ENCODE data around the gene SZT2. TPM values are rescaled to one million over a fixed set of nuclear protein-coding genes. Genes with fewer than 3 reads are reported as not detected.

Gene SZT2
- total RNA-seq, 1 experiment from 2014 or later, result 28.4 TPM

DNA sequence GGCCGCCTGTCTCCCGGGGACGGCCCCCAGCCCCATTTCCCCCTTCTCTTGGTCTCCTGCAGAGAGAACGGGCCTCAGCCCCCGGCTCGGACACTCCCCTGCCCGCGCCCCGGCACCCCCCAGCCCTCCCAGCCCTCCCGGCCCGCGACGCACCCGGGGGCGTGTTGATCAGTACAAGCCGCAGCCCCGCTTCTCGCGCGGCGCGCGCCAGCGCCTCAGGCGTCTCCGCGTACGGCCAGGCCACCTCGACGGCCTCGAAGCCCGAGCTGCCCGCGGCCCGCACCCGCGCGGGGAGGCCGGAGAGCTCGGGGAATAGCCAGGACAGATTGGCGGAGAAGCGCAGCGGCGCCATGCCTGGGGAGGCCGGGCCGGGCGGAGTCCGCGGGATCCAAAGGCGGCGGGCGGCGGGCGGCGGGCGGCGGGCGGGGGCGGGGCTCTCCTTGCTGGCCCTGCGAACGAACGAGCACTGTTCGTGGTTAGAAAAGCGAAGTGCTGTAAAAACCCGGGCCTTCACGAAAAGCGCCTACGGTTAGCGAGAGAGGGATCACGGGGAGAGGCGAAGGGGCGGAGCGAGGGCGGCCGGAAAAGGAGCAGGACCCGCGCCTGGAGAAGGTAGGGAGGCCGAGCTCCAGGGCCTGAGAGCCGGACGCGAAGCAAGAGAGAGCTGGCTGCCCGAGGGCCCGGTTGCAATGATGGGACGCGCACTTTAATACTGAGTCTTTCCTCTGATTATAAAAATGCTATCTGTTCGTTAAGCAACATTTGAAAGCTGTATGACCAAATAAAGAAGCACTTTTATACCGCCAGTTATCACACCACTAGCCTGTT is 64.0 kb downstream of the SZT2 start, which contains the start of gene HYI:
HYI (minus strand) TSS at position 490 of the 828 bp plus-strand sequence; CDS start at position 352, 138 bp downstream.
- POLR2A ChIA-PET, result interaction anchor here (1.0 to 1.3 kb wide), 3 partner anchors 9 to 197 kb away, joined by 3 to 8 read pairs (median 4); no protein-coding TSS in a partner anchor
- Mint-ChIP-seq H3K4me3 (peak within 1 kb of the TSS; percentile 88), H3K27ac (peak within 1 kb of the TSS; percentile 99), H3K9me3 (no peaks in the 10 kb centered on the region), H3K36me3 (peaks cover 40% of the 10 kb centered on the region), H3K4me1 (peaks cover 23% of the 10 kb centered on the region), H3K27me3 (ENCODE audit: low read depth) (peaks cover 22% of the 10 kb centered on the region)
- TF ChIP-seq TEAD1 (CRISPR knock-in tag; IDR thresholded peaks at IDR 0.05) (0 out of 2 replicates have a peak, but pooled peaks have one; percentile 15), EMX1 (CRISPR knock-in tag; IDR thresholded peaks at IDR 0.05) (peak; percentile 26; the same call in 1 of the 2 replicates), HMGXB4 (CRISPR knock-in tag; IDR thresholded peaks at IDR 0.05) (peak; percentile 76; the same call in 1 of the 2 replicates), E2F5 (CRISPR knock-in tag; IDR thresholded peaks at IDR 0.05) (peak; percentile 54; the same call in 1 of the 2 replicates), MYBL2 (CRISPR knock-in tag; IDR thresholded peaks at IDR 0.05) (0 out of 2 replicates have a peak, but pooled peaks have one; percentile 24), FOXK1 (CRISPR knock-in tag; IDR thresholded peaks at IDR 0.05) (peak; percentile 70; the same call in 1 of the 2 replicates), SP1 (CRISPR knock-in tag; conservative IDR thresholded peaks at IDR 0.05) (no peak), ZNF281 (CRISPR knock-in tag; IDR thresholded peaks at IDR 0.05) (peak; percentile 55; the same call in 1 of the 2 replicates), FOXP1 (CRISPR knock-in tag; IDR thresholded peaks at IDR 0.05; ENCODE audit: borderline replicate concordance) (peak; percentile 81), USF2 (CRISPR knock-in tag; IDR thresholded peaks at IDR 0.05) (peak; percentile 46), RELA (CRISPR knock-in tag; IDR thresholded peaks at IDR 0.05; ENCODE audit: borderline replicate concordance) (no peak)
- TF ChIP-seq, protein P1, sequence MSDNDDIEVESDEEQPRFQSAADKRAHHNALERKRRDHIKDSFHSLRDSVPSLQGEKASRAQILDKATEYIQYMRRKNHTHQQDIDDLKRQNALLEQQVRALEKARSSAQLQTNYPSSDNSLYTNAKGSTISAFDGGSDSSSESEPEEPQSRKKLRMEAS (CRISPR knock-in tag; IDR thresholded peaks at IDR 0.05), result 0 out of 2 replicates have a peak, but pooled peaks have one; percentile 8
- TF ChIP-seq, protein P2, sequence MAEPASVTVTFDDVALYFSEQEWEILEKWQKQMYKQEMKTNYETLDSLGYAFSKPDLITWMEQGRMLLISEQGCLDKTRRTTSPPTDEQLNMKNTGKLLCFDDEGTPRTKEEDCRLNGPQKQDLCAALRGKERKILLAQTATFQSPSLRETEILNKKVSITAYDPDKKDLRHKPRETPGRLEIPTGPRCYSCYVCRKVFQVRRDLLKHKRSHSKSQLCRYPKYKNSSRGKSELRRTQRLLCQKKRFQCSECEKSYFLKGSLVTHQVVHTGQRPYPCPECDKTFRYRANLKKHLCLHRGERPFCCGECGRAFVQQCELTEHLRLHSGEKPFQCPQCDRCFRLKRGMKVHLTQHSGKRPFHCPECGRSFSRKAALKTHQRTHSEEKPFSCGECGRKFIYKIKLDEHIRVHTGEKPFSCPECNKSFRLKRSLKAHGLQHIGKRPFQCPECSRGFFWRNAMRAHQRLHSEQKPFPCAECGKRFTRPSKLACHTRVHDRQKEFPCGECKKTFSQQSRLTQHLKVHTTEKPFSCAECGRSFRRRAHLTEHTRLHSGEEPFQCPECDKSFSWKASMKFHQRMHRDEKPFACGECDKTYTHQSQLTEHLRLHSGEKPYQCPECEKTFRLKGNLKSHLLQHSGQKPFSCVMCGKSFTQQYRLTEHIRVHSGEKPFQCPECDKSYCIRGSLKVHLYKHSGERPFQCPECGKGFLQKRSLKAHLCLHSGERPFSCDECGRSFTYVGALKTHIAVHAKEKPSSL (CRISPR knock-in tag; conservative IDR thresholded peaks at IDR 0.05), result no peak
- CTCF ChIA-PET, result interaction anchor here (0.6 to 2.5 kb wide), 14 partner anchors 9 to 481 kb away, joined by 3 to 14 read pairs (median 4); partner anchors contain the start of genes C1orf210, CDC20 and PTPRF
- ATAC-seq (peak; percentile 68), DNase-seq (ENCODE audit: low spot score) (peak; percentile 88)

All from WTC11 (cell line).